ENCODE measurements around the gene CD48. TPM values are rescaled to one million over a fixed set of nuclear protein-coding genes. Genes with fewer than 3 reads are reported as not detected.

The CD48 gene
- total RNA-seq, 2 donors from 2014 or later: 434 to 816 TPM

GRCh38 chr1:160672789-160673695, 38.6 kb downstream of the CD48 start:
- no peak overlapping the region for H3K27ac Mint-ChIP-seq
- peaks cover 4% of the 10 kb centered on the region for H3K9me3 Mint-ChIP-seq
- H3K4me3 Mint-ChIP-seq: no peak overlapping the region
- H3K27me3 Mint-ChIP-seq: no peaks in the 10 kb centered on the region
- peaks cover 40% of the 10 kb centered on the region for H3K36me3 Mint-ChIP-seq
- peaks cover 41 to 46% of the 10 kb centered on the region in 2 donors for H3K4me1 Mint-ChIP-seq (ENCODE audit: low read depth in 2 of 2)
- DNase-seq (ENCODE audit: low spot score): no peak
- peak; percentile 40 to 62 for ATAC-seq

- Mint-ChIP-seq H3K36me3 (peaks cover 35% of the 10 kb centered on the region), H3K27me3 (no peaks in the 10 kb centered on the region), H3K4me1 (ENCODE audit: low read depth in 2 of 2) (peaks cover 35 to 49% of the 10 kb centered on the region in 2 donors), H3K4me3 (no peak overlapping the region), H3K9me3 (peaks cover 4% of the 10 kb centered on the region), H3K27ac (peak overlapping the region in 1 of 2 donors; percentile 50)
- no peak for DNase-seq (ENCODE audit: low spot score)
- no peak for ATAC-seq
These were observed 39.8 kb downstream of the CD48 start for GRCh38 chr1:160671603-160672517.

- Mint-ChIP-seq H3K4me1 (ENCODE audit: low read depth in 2 of 2) (peaks cover 38 to 52% of the 10 kb centered on the region in 2 donors), H3K4me3 (peak overlapping the region; percentile 4), H3K36me3 (peaks cover 42% of the 10 kb centered on the region), H3K27ac (peak overlapping the region in 1 of 2 donors; percentile 50), H3K9me3 (peaks cover 4% of the 10 kb centered on the region), H3K27me3 (no peaks in the 10 kb centered on the region)
- DNase-seq (ENCODE audit: low spot score) (no peak), ATAC-seq (no peak)
These were observed 40.9 kb downstream of the CD48 start for GRCh38 chr1:160670701-160671100.

- Mint-ChIP-seq H3K27me3 (no peaks in the 10 kb centered on the region), H3K9me3 (peaks cover 4% of the 10 kb centered on the region), H3K4me1 (ENCODE audit: low read depth in 2 of 2) (peaks cover 42 to 56% of the 10 kb centered on the region in 2 donors), H3K27ac (no peak overlapping the region), H3K4me3 (no peak overlapping the region), H3K36me3 (peaks cover 44% of the 10 kb centered on the region)
- ATAC-seq (no peak), DNase-seq (ENCODE audit: low spot score) (no peak)
These were observed 41.8 kb downstream of the CD48 start for GRCh38 chr1:160669802-160670201.

- Mint-ChIP-seq H3K9me3 (peaks cover 4% of the 10 kb centered on the region), H3K4me1 (ENCODE audit: low read depth in 2 of 2) (peaks cover 47 to 61% of the 10 kb centered on the region in 2 donors), H3K4me3 (no peak overlapping the region), H3K36me3 (peaks cover 44% of the 10 kb centered on the region), H3K27me3 (no peaks in the 10 kb centered on the region), H3K27ac (peak overlapping the region in 1 of 2 donors; percentile 89)
- no peak for DNase-seq (ENCODE audit: low spot score)
- ATAC-seq: no peak
These were observed 42.3 kb downstream of the CD48 start for GRCh38 chr1:160669276-160669675.

- ATAC-seq (no peak), DNase-seq (ENCODE audit: low spot score) (no peak)
- Mint-ChIP-seq H3K27ac (peak overlapping the region in 1 of 2 donors; percentile 89), H3K4me1 (ENCODE audit: low read depth in 2 of 2) (peaks cover 58 to 75% of the 10 kb centered on the region in 2 donors), H3K4me3 (peak overlapping the region; percentile 84), H3K36me3 (peaks cover 55% of the 10 kb centered on the region), H3K9me3 (peaks cover 6% of the 10 kb centered on the region), H3K27me3 (no peaks in the 10 kb centered on the region)
These were observed 43.7 kb downstream of the CD48 start for GRCh38 chr1:160667896-160668295.

- H3K9me3 Mint-ChIP-seq: peaks cover 10% of the 10 kb centered on the region
- ATAC-seq: no peak
- peak overlapping the region in 1 of 2 donors; percentile 89 for H3K27ac Mint-ChIP-seq
- no peaks in the 10 kb centered on the region for H3K27me3 Mint-ChIP-seq
- DNase-seq (ENCODE audit: low spot score): no peak
- peaks cover 70% of the 10 kb centered on the region for H3K36me3 Mint-ChIP-seq
- H3K4me3 Mint-ChIP-seq: peak overlapping the region; percentile 84
- H3K4me1 Mint-ChIP-seq (ENCODE audit: low read depth in 2 of 2): peaks cover 70 to 87% of the 10 kb centered on the region in 2 donors
These were observed 45.6 kb downstream of the CD48 start for GRCh38 chr1:160666079-160666442.

GRCh38 chr1:160665330-160666078, 46.1 kb downstream of the CD48 start:
- peak overlapping the region; percentile 84 for H3K4me3 Mint-ChIP-seq
- H3K4me1 Mint-ChIP-seq (ENCODE audit: low read depth in 2 of 2): peaks cover 68 to 87% of the 10 kb centered on the region in 2 donors
- H3K9me3 Mint-ChIP-seq: peaks cover 7% of the 10 kb centered on the region
- peaks cover 70% of the 10 kb centered on the region for H3K36me3 Mint-ChIP-seq
- H3K27me3 Mint-ChIP-seq: no peaks in the 10 kb centered on the region
- H3K27ac Mint-ChIP-seq: peak overlapping the region in 1 of 2 donors; percentile 89
- DNase-seq (ENCODE audit: low spot score) (peak; percentile 87), ATAC-seq (peak; percentile 79 to 88)

GRCh38 chr1:160664573-160665051, 47.0 kb downstream of the CD48 start:
- Mint-ChIP-seq H3K4me3 (peak overlapping the region; percentile 84), H3K4me1 (ENCODE audit: low read depth in 2 of 2) (peaks cover 65 to 89% of the 10 kb centered on the region in 2 donors), H3K9me3 (peaks cover 7% of the 10 kb centered on the region), H3K27me3 (no peaks in the 10 kb centered on the region), H3K27ac (peak overlapping the region in 1 of 2 donors; percentile 89), H3K36me3 (peaks cover 73% of the 10 kb centered on the region)
- DNase-seq (ENCODE audit: low spot score) (peak; percentile 75), ATAC-seq (peak; percentile 75 to 81)

GRCh38 chr1:160662910-160663309, 48.7 kb downstream of the CD48 start:
- H3K27ac Mint-ChIP-seq: peak overlapping the region in 1 of 2 donors; percentile 89
- H3K36me3 Mint-ChIP-seq: peaks cover 63% of the 10 kb centered on the region
- H3K4me1 Mint-ChIP-seq (ENCODE audit: low read depth in 2 of 2): peaks cover 70 to 87% of the 10 kb centered on the region in 2 donors
- H3K4me3 Mint-ChIP-seq: peak overlapping the region; percentile 84
- H3K9me3 Mint-ChIP-seq: peaks cover 10% of the 10 kb centered on the region
- H3K27me3 Mint-ChIP-seq: no peaks in the 10 kb centered on the region
- DNase-seq (ENCODE audit: low spot score) (no peak), ATAC-seq (no peak)

- ATAC-seq (no peak), DNase-seq (ENCODE audit: low spot score) (no peak)
- Mint-ChIP-seq H3K9me3 (peaks cover 10% of the 10 kb centered on the region), H3K27ac (peak overlapping the region in 1 of 2 donors; percentile 45), H3K4me1 (ENCODE audit: low read depth in 2 of 2) (peaks cover 51 to 69% of the 10 kb centered on the region in 2 donors), H3K27me3 (no peaks in the 10 kb centered on the region), H3K36me3 (peaks cover 48% of the 10 kb centered on the region), H3K4me3 (no peak overlapping the region)
These were observed 52.1 kb downstream of the CD48 start for GRCh38 chr1:160659566-160659965.

- H3K27ac Mint-ChIP-seq: peak overlapping the region; percentile 5 to 66
- no peak overlapping the region for H3K4me3 Mint-ChIP-seq
- peaks cover 7% of the 10 kb centered on the region for H3K9me3 Mint-ChIP-seq
- ATAC-seq: no peak
- no peak for DNase-seq (ENCODE audit: low spot score)
- peaks cover 44 to 61% of the 10 kb centered on the region in 2 donors for H3K4me1 Mint-ChIP-seq (ENCODE audit: low read depth in 2 of 2)
- H3K27me3 Mint-ChIP-seq: no peaks in the 10 kb centered on the region
- H3K36me3 Mint-ChIP-seq: peaks cover 44% of the 10 kb centered on the region
These were observed 52.8 kb downstream of the CD48 start for GRCh38 chr1:160658814-160659193.
